ENCODE data around the gene DEPDC1.

- no peak for TF ChIP-seq CTCF (IDR thresholded peaks at IDR 0.05; ENCODE audit: insufficient read depth, low read length, poor library complexity, severe bottlenecking)
- no peak for TF ChIP-seq EZH2phosphoT487 (conservative IDR thresholded peaks at IDR 0.05; ENCODE audit: low read length)
Measured at GRCh38 chr1:68490046-68490651, 6.7 kb downstream of the DEPDC1 start.
